AG09309 (cell line): Measurements from ENCODE around the gene PACS1.

Experiments
- DNase-seq: peaks from one replicate; pipeline ENCODE4 v3.0.0-alpha.2; 2010; ENCODE audit warnings: low read depth
- H3K4me3 ChIP-seq: 2 replicates; pipeline ENCODE4 v1.5.1; 2011; ENCODE audit warnings: mild to moderate bottlenecking, low read depth, low read length, moderate library complexity; ENCODE audit not compliant: control insufficient read depth
- CTCF ChIP-seq: IDR thresholded peaks from 2 replicates; pipeline ENCODE4 v1.5.1; 2011; ENCODE audit warnings: mild to moderate bottlenecking, low read depth, low read length, inconsistent platforms; ENCODE audit not compliant: insufficient read depth, control insufficient read depth; ENCODE audit errors: missing control alignments

The PACS1 gene

GRCh38 chr11:66131937-66132632 is 62.0 kb downstream of the PACS1 start:
- TF ChIP-seq CTCF = no peak
- no peak overlapping the region for H3K4me3 ChIP-seq
- DNase-seq = no peak

GRCh38 chr11:66133216-66133775 is 63.2 kb downstream of the PACS1 start:
- no peak overlapping the region for H3K4me3 ChIP-seq
- TF ChIP-seq CTCF = no peak
- DNase-seq = no peak

- H3K4me3 ChIP-seq = no peak overlapping the region
- DNase-seq = no peak
- no peak for TF ChIP-seq CTCF
Observed at GRCh38 chr11:66136752-66137123, 66.7 kb downstream of the PACS1 start.

- H3K4me3 ChIP-seq = no peak overlapping the region
- no peak for TF ChIP-seq CTCF
- DNase-seq = no peak
Observed at GRCh38 chr11:66139817-66140404, 69.8 kb downstream of the PACS1 start.

GRCh38 chr11:66142370-66143263 is 72.5 kb downstream of the PACS1 start:
- TF ChIP-seq CTCF = no peak
- DNase-seq = no peak
- no peak overlapping the region for H3K4me3 ChIP-seq

GRCh38 chr11:66143264-66143566 is 73.1 kb downstream of the PACS1 start:
- TF ChIP-seq CTCF = no peak
- no peak for DNase-seq
- no peak overlapping the region for H3K4me3 ChIP-seq
